H1 (cell line): Measurements from ENCODE around the gene RNU6-7. TPM values are rescaled to one million over a fixed set of nuclear protein-coding genes. Genes with fewer than 3 reads are reported as not detected.

Experiments
- CTCF ChIA-PET: fragments of 300-600 bp; sonication (Branson Sonifier 250); formaldehyde crosslinking; loops from one replicate; lab custom pipeline; 2021; ENCODE audit not compliant: partially characterized antibody; lab: Charles Lee
- POLR2A ChIA-PET: fragments of 300-600 bp; sonication (Branson Sonifier 250); formaldehyde crosslinking; loops from one replicate; lab custom pipeline; 2021; ENCODE audit warnings: inconsistent platforms; ENCODE audit not compliant: partially characterized antibody; lab: Charles Lee
- DNase-seq, 2 experiments: peaks; one replicate each; pipeline versions ENCODE4 v3.0.0 to v3.0.0-alpha.2; 2010 to 2022; ENCODE audit warnings: low spot score in 2 of 2, low read depth in 1 of 2, mixed read lengths in 1 of 2
- FAIRE-seq: peaks from 2 replicates; lab custom pipeline; 2011; peaks lifted over from hg19 to GRCh38; lab: Jason Lieb, UNC
- H2AFZ ChIP-seq: 2 replicates; pipeline ENCODE4 v1.8.1; 2012; ENCODE audit warnings: low read length, inconsistent platforms
- H2AK5ac ChIP-seq: 2 replicates; pipeline ENCODE4 v1.6.1; 2013; ENCODE audit warnings: low read depth, low read length
- H2BK120ac ChIP-seq: replicated peaks from 2 replicates; pipeline ENCODE3; 2013; ENCODE audit warnings: low read depth, low read length, inconsistent platforms
- H2BK12ac ChIP-seq: 2 replicates; pipeline ENCODE4 v1.6.1; 2013; ENCODE audit warnings: low read depth, low read length
- H2BK15ac ChIP-seq: 2 replicates; pipeline ENCODE4 v1.6.1; 2013; ENCODE audit warnings: low read length
- H2BK20ac ChIP-seq: 2 replicates; pipeline ENCODE4 v1.6.1; 2013; ENCODE audit warnings: low read length
- H2BK5ac ChIP-seq: 2 replicates; pipeline ENCODE4 v1.6.1; 2013; ENCODE audit warnings: low read depth, low read length
- H3K14ac ChIP-seq: 2 replicates; pipeline ENCODE4 v1.6.1; 2013; ENCODE audit warnings: inconsistent platforms; ENCODE audit not compliant: insufficient read length
- H3K18ac ChIP-seq: 2 replicates; pipeline ENCODE4 v1.6.1; 2013; ENCODE audit warnings: low read length; ENCODE audit errors: extremely low read depth
- H3K23ac ChIP-seq: 2 replicates; pipeline ENCODE4 v1.6.1; 2013; ENCODE audit warnings: inconsistent platforms; ENCODE audit not compliant: insufficient read length
- H3K23me2 ChIP-seq: 2 replicates; pipeline ENCODE4 v1.6.1; 2013; ENCODE audit warnings: low read depth, low read length
- H3K27ac ChIP-seq: 2 replicates; pipeline ENCODE4 v1.6.1; 2011; ENCODE audit warnings: low read depth, low read length, inconsistent platforms
- H3K27me3 ChIP-seq, 4 experiments: replicated peaks in 1 of 4; 1 replicate in 1 of 4; 2 replicates in 3 of 4; pipeline versions ENCODE4 v1.6.1 to v1.8.1; 2011 to 2013; ENCODE audit warnings: low read length in 3 of 4, mild to moderate bottlenecking in 3 of 4, inconsistent platforms in 2 of 4, mixed read lengths in 2 of 4, moderate library complexity in 1 of 4; ENCODE audit not compliant: control insufficient read depth in 3 of 4, insufficient read depth in 3 of 4; ENCODE audit errors: extremely low read depth in 1 of 4
- H3K36me3 ChIP-seq, 4 experiments: 2 replicates each; pipeline versions ENCODE4 v1.6.1 to v1.8.1; 2011 to 2013; ENCODE audit warnings: mild to moderate bottlenecking in 4 of 4, low read length in 3 of 4, moderate library complexity in 2 of 4, control low read depth in 1 of 4, inconsistent platforms in 1 of 4; ENCODE audit not compliant: insufficient read depth in 4 of 4, control insufficient read depth in 2 of 4
- H3K4ac ChIP-seq: replicated peaks from 2 replicates; pipeline ENCODE3; 2013; ENCODE audit warnings: low read length, low read depth, mixed read lengths, inconsistent platforms; ENCODE audit not compliant: insufficient read length
- H3K4me1 ChIP-seq, 4 experiments: replicated peaks in 1 of 4; 1 replicate in 1 of 4; 2 replicates in 3 of 4; pipeline versions ENCODE4 v1.6.1 to v1.8.1; 2011 to 2013; ENCODE audit warnings: low read length in 3 of 4, inconsistent platforms in 2 of 4, mixed read lengths in 1 of 4; ENCODE audit not compliant: insufficient read depth in 4 of 4, control insufficient read depth in 3 of 4
- H3K4me2 ChIP-seq, 2 experiments: 2 replicates each; pipeline versions ENCODE4 v1.6.1 to v1.8.1; 2011 to 2013; ENCODE audit warnings: low read depth in 2 of 2, low read length in 2 of 2, control low read depth in 1 of 2, inconsistent platforms in 1 of 2, mild to moderate bottlenecking in 1 of 2; ENCODE audit not compliant: insufficient read depth in 1 of 2
- H3K4me3 ChIP-seq, 4 experiments: fragments of 200-600, 300-600 bp in 1 of 4; sonication (generic), shearing (Covaris generic), sonication (Bioruptor Twin) in 1 of 4; 2 replicates each; pipeline versions ENCODE4 v1.5.1 to v1.8.1; 2011 to 2016; ENCODE audit warnings: low read length in 4 of 4, low read depth in 3 of 4, control low read depth in 2 of 4, inconsistent platforms in 2 of 4, mild to moderate bottlenecking in 2 of 4, mixed read lengths in 1 of 4, moderate library complexity in 1 of 4; ENCODE audit not compliant: insufficient read depth in 2 of 4; ENCODE audit errors: extremely low read depth in 1 of 4
- H3K56ac ChIP-seq: replicated peaks from 2 replicates; pipeline ENCODE3; 2013; ENCODE audit warnings: low read depth, mild to moderate bottlenecking, mixed read lengths, low read length, inconsistent platforms; ENCODE audit not compliant: insufficient read length
- H3K79me1 ChIP-seq: 2 replicates; pipeline ENCODE4 v1.6.1; 2013; ENCODE audit warnings: low read depth, low read length, control low read depth
- H3K79me2 ChIP-seq, 2 experiments: 2 replicates each; pipeline versions ENCODE4 v1.6.1 to v1.8.1; 2012 to 2013; ENCODE audit warnings: low read length in 2 of 2, mild to moderate bottlenecking in 2 of 2, inconsistent platforms in 1 of 2; ENCODE audit not compliant: insufficient read depth in 2 of 2, control insufficient read depth in 1 of 2
- H3K9ac ChIP-seq, 4 experiments: replicated peaks in 1 of 4; 1 replicate in 1 of 4; 2 replicates in 3 of 4; pipeline versions ENCODE4 v1.6.1 to v1.8.1; 2011 to 2013; ENCODE audit warnings: low read depth in 3 of 4, low read length in 3 of 4, control low read depth in 2 of 4, mild to moderate bottlenecking in 2 of 4, moderate library complexity in 2 of 4, inconsistent platforms in 1 of 4; ENCODE audit errors: extremely low read depth in 1 of 4
- H3K9me3 ChIP-seq, 2 experiments: 2 replicates each; pipeline versions ENCODE4 v1.6.1 to v1.8.1; 2012 to 2013; ENCODE audit warnings: mild to moderate bottlenecking in 2 of 2, moderate library complexity in 2 of 2, control low read depth in 1 of 2, inconsistent platforms in 1 of 2, low read depth in 1 of 2, low read length in 1 of 2, mixed read lengths in 1 of 2; ENCODE audit not compliant: insufficient read depth in 2 of 2
- H4K20me1 ChIP-seq, 2 experiments: replicated peaks in 1 of 2; 2 replicates each; pipeline versions ENCODE3 to v1.8.1; 2011 to 2013; ENCODE audit warnings: inconsistent platforms in 2 of 2, low read length in 2 of 2, mild to moderate bottlenecking in 1 of 2; ENCODE audit not compliant: insufficient read depth in 2 of 2, control insufficient read depth in 1 of 2
- H4K5ac ChIP-seq: 2 replicates; pipeline ENCODE4 v1.6.1; 2013; ENCODE audit warnings: low read length, low read depth, mixed read lengths, inconsistent platforms; ENCODE audit not compliant: insufficient read length
- H4K8ac ChIP-seq: 2 replicates; pipeline ENCODE4 v1.8.0; 2013; ENCODE audit warnings: mild to moderate bottlenecking, moderate library complexity, low read length, inconsistent platforms; ENCODE audit not compliant: insufficient read depth; ENCODE audit errors: extremely low read depth
- H4K91ac ChIP-seq: replicated peaks from 2 replicates; pipeline ENCODE3; 2013; ENCODE audit warnings: low read length, mixed read lengths, inconsistent platforms; ENCODE audit not compliant: insufficient read length
- CBX8 ChIP-seq: fragments of 300-800, 300-1000 bp; sonication (generic); IDR thresholded peaks from 2 replicates; pipeline ENCODE4 v1.7.1; 2016; ENCODE audit warnings: low read depth, low read length, borderline replicate concordance
- CREB1 ChIP-seq: IDR thresholded peaks from 2 replicates; pipeline ENCODE4 v1.6.1; 2012; ENCODE audit warnings: inconsistent platforms
- EP300 ChIP-seq, 2 experiments: IDR thresholded peaks; 1 replicate in 1 of 2; 2 replicates in 1 of 2; pipeline ENCODE4 v1.6.1; 2011 to 2012; ENCODE audit warnings: low read depth in 2 of 2, low read length in 2 of 2, mild to moderate bottlenecking in 2 of 2, borderline replicate concordance in 1 of 2, inconsistent platforms in 1 of 2, moderate library complexity in 1 of 2
- GTF2F1 ChIP-seq: IDR thresholded peaks from 2 replicates; pipeline ENCODE4 v1.6.1; 2012; ENCODE audit warnings: low read depth, low read length, improper control_type of control experiment, borderline replicate concordance
- JUN ChIP-seq: IDR thresholded peaks from 2 replicates; pipeline ENCODE4 v1.6.1; 2011; ENCODE audit warnings: low read depth, mild to moderate bottlenecking, improper control_type of control experiment, low read length
- SP4 ChIP-seq: IDR thresholded peaks from 2 replicates; pipeline ENCODE4 v1.6.1; 2012; ENCODE audit warnings: low read length, inconsistent platforms
- TAF7 ChIP-seq: optimal IDR thresholded peaks from 2 replicates; pipeline ENCODE3; 2011; ENCODE audit warnings: low read depth, mild to moderate bottlenecking, inconsistent platforms, low read length, moderate library complexity, borderline replicate concordance
- TBP ChIP-seq: IDR thresholded peaks from 2 replicates; pipeline ENCODE4 v1.6.1; 2011; ENCODE audit warnings: low read depth, low read length, improper control_type of control experiment
- WGBS, 2 experiments: shearing (Covaris generic) in 1 of 2; methylation state at CpG; one replicate each; pipeline versions ENCODE4 v1.1.6 to v1.1.7; 2013 to 2015; ENCODE audit warnings: low lambda C conversion rate in 2 of 2, mixed read lengths in 2 of 2, inconsistent platforms in 1 of 2, low coverage in 1 of 2, missing lambda C conversion rate in 1 of 2; ENCODE audit not compliant: insufficient replicate concordance in 2 of 2, insufficient coverage in 1 of 2, insufficient read length in 1 of 2; ENCODE audit errors: extremely low coverage in 1 of 2, missing lambda C conversion rate in 1 of 2; 5-methylcytosine and 5-hydroxymethylcytosine counted together
- polyA plus RNA-seq, 7 experiments: library from polyadenylated mRNA; depleted of rRNA in 3 of 7; stranded (reverse) in 5 of 7; unstranded in 2 of 7; fragments of >200 nt in 5 of 7; fragments of 200-250 nt in 2 of 7; gene quantifications; 1 replicate in 5 of 7; 2 replicates in 1 of 7; 4 replicates in 1 of 7; pipeline versions ENCODE4 v1.2.1 to v1.2.3, GENCODE V29; 2011 to 2013; ENCODE audit warnings: missing spikeins in 2 of 7, mixed read lengths in 2 of 7
- total RNA-seq: library from RNA; stranded (reverse); fragmentation: NEBNext Ultra II Directional; extraction: Animal tissue kit (Norgen Biotek cat#: 25700); gene quantifications from 2 replicates; pipeline ENCODE4 v1.2.1, GENCODE V29; 2021
- TF ChIP-seq, protein P1 (sequence below): IDR thresholded peaks from 2 replicates; pipeline ENCODE4 v1.6.1; 2011; ENCODE audit warnings: low read depth, mild to moderate bottlenecking, low read length; ENCODE audit not compliant: insufficient read depth

The RNU6-7 gene
- total and polyA plus RNA-seq, 2 of the 8 experiments (the other 6 are each of a cell fraction or from before 2014, with no cell fraction given) = not detected

DNA sequence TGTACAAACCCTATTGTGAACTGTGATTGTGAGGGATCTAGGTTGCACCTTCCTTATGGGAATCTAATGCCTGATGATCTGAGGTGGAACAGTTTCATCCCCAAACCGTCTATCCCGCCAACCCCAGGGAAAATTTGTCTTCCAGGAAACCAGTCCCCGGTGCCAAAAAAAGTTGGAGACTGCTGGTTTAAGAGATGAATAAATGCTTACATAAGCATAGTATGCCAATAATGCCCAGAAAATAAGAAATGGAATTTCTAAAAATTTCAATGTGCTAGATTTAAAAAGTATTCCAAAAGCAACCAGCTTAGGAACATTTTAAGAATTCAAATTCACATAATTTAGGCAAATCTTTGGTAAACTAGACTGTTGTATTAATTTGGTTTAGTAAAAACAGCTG is 6.6 kb downstream of the RNU6-7 start:
- DNase-seq = no peak

More for the DNA sequence above, 6.6 kb downstream of the RNU6-7 start:
- H3K79me1 ChIP-seq = no peaks in the 10 kb centered on the region
- no peak overlapping the region for H3K9ac ChIP-seq
- no peaks in the 10 kb centered on the region for H3K27me3 ChIP-seq
- WGBS, 2 experiments = 100% methylated on average over 3 of the region's 3 CpGs; no CpG with 5 or more reads in 1 of the 2 experiments
- H4K8ac ChIP-seq = no peak overlapping the region
- TF ChIP-seq CBX8 (no peak), JUN (no peak), GTF2F1 (no peak), CREB1 (no peak), SP4 (no peak), TBP (no peak), EP300 (IDR thresholded peaks at IDR 0.05; ENCODE audit: borderline replicate concordance in 1 of 2, low read depth in 2 of 2, low read length in 2 of 2) (no peak), TAF7 (no peak)
- TF ChIP-seq, protein P1, sequence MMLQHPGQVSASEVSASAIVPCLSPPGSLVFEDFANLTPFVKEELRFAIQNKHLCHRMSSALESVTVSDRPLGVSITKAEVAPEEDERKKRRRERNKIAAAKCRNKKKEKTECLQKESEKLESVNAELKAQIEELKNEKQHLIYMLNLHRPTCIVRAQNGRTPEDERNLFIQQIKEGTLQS = no peak
- no peak overlapping the region for H3K27ac ChIP-seq
- no peak overlapping the region for H2BK5ac ChIP-seq
- no peak overlapping the region for H3K4me2 ChIP-seq
- no peak overlapping the region for H2BK20ac ChIP-seq
- peaks cover 0 to 3% (median 0%) of the 10 kb centered on the region in 4 experiments; a peak in 1 of 7 replicates for H3K4me1 ChIP-seq
- no peak overlapping the region for H2BK120ac ChIP-seq
- no peak overlapping the region for H3K4me3 ChIP-seq
- no peak overlapping the region for H2AK5ac ChIP-seq
- no peak overlapping the region for H3K14ac ChIP-seq
- no peak overlapping the region for H3K23ac ChIP-seq
- FAIRE-seq = no peak
- H3K9me3 ChIP-seq = no peaks in the 10 kb centered on the region
- no peak overlapping the region for H4K5ac ChIP-seq
- H3K79me2 ChIP-seq = no peaks in the 10 kb centered on the region
- H2AFZ ChIP-seq = no peak overlapping the region
- no peaks in the 10 kb centered on the region; the same call in 1 of the 2 replicates for H3K23me2 ChIP-seq
- no peak overlapping the region for H3K56ac ChIP-seq
- H3K18ac ChIP-seq = no peak overlapping the region
- no peaks in the 10 kb centered on the region for H4K20me1 ChIP-seq
- CTCF ChIA-PET = interaction anchor here (1.8 kb wide), 1 partner anchor 46 kb away, joined by 6 read pairs; no protein-coding TSS in a partner anchor
- H3K36me3 ChIP-seq = no peaks in the 10 kb centered on the region
- H2BK12ac ChIP-seq = no peak overlapping the region
- POLR2A ChIA-PET = no interaction called here
- no peak overlapping the region for H4K91ac ChIP-seq
- H2BK15ac ChIP-seq = no peak overlapping the region
- no peak overlapping the region for H3K4ac ChIP-seq
